Dermis lymphatic vessel endothelial cell (primary cell): ENCODE results near the gene PPM1K. TPM values are rescaled to one million over a fixed set of nuclear protein-coding genes. Genes with fewer than 3 reads are reported as not detected.

Experiments used
- total RNA-seq: library from RNA; depleted of rRNA; stranded (reverse); fragments of >200 nt; gene quantifications from 2 replicates; pipeline ENCODE4 v1.2.1, GENCODE V29; 2014

Gene PPM1K
- total RNA-seq: 2.5 and 3.9 TPM in 2 replicates

DNA sequence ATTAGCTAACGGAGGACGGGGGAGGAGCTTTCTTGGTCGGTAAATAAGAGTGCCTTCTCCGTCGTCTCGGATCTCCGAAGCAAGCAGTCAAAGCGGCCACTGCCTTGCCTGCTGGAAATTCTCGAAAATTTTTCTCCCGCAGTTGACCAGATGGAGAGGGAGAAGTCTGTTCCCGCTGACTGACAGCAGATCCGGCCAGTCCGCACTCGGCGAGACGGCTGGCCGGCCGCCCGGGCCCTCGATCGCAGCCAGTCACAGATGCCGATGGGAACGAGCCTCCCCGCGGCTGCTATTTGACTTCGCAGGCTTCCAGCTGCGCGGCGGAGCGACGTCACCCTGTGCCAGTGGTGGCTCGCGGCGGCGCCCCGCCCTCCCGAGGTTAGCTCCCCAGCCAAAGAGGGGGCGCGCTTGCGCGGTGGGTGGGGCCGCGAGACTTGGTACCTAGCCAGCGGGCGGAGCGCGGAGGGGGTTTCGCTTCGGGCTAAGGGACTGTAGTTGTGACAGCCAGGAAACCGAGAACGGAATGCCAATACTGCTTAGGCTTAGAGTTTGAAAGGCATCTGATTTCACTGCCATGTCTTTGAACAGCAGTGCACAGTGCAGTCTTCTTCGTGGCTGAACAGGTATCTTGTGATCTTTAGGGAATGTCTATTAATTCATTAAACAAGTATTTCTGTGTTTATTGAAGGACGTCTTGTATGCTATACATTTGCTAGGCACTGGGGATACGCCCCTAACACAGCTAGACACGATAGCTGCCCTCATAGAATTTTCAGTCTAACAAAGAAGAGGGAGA, at the start of gene PPM1K:
PPM1K (minus strand) TSS at position 123 of the 796 bp plus-strand sequence. CDS start 5,978 bp downstream, outside the sequence.

Other genes starting within 250 kb of the PPM1K start
- gene ABCG2, start 125.9 kb downstream of the PPM1K start, total RNA-seq: 6.1 and 9.2 TPM in 2 replicates
- gene HERC6, start 94.3 kb upstream of the PPM1K start, total RNA-seq: 4.6 and 4.8 TPM in 2 replicates
- gene HERC5, start 172.6 kb upstream of the PPM1K start, total RNA-seq: 2.2 and 3.4 TPM in 2 replicates
- 70.9 and 95.6 TPM in 2 replicates for gene PYURF, start 239.2 kb upstream of the PPM1K start, total RNA-seq